SIG-M5 treated with dmso at 0.1 percent for 504 hours (cell line): ENCODE measurements around the gene SCAMP3.
"Not testable (repeated sequence)": the region's sequence is repeated elsewhere in the genome, so short reads cannot be mapped to it uniquely, and the experiment has no call there.

Experiments
- DNase-seq: peaks from one replicate; lab custom pipeline; 2025; ENCODE audit not compliant: unreplicated experiment; lab: John Stamatoyannopoulos, UW

Gene SCAMP3

DNA sequence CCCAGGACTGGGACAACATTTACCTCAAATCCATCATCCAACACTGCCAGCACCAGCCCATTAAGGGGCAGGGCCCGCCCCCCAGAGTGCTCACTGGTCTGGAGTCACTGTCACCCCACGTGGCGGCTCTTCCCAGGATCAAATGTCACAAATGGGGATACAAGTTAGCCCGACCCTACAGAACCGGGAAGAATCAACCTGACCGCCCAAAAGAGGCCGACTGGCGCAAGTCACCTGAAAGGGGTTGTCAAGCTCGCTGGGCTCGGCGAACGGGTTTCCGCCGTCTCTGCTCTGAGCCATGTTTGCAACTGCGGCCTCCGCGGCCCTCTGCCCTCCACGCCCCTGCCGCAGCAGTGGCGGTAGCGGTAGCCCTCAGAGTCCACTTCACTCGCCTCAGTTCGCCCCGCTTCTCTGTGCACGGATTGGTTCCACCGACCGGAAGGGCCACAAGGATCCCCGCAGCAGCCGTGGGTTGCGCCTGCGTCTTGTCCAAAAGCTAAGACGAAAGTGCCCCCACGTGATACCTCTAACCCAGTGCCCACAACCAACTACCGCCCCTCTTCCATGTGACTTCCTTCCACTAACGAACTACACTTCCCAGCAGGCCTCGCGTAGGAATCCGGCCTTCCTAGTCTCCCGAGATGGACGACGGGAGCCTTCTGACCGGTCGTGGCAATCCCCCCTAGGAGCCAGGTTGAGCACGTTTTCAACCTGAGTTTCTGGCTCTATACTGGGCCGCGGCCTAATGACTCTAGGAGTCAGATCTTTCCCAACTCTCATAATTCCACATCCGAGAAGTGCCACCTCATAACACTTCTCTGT lies at the start of gene SCAMP3:
TSS of gene SCAMP3 (minus strand) at position 509 of the 822 bp plus-strand sequence. CDS start at position 300, 209 bp downstream.
- peak; percentile 100 for DNase-seq

DNA sequence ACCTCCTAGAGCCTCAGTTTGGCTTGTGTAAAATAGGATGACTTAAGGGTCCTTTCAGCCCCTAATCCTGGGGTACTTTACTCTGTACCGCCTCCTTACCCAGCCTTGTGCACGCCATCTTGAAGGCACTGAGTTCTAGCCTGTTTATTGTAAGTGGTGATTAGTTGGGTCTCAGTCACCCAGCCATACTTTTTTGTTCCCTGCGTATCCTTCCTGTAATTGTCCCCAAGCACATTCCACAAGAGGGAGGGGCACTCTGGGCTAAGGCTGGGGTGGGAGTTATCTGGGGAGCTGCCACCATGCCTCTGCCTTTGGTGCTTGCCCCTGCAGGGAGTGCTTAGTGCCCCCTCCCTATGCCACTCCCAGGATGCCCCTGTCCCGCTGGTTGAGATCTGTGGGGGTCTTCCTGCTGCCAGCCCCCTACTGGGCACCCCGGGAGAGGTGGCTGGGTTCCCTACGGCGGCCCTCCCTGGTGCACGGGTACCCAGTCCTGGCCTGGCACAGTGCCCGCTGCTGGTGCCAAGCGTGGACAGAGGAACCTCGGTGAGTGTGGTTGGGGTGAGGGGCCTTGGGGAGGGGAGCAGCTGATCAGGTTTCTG lies 47.4 kb upstream of the SCAMP3 start:
- DNase-seq: peak; percentile 40

DNA sequence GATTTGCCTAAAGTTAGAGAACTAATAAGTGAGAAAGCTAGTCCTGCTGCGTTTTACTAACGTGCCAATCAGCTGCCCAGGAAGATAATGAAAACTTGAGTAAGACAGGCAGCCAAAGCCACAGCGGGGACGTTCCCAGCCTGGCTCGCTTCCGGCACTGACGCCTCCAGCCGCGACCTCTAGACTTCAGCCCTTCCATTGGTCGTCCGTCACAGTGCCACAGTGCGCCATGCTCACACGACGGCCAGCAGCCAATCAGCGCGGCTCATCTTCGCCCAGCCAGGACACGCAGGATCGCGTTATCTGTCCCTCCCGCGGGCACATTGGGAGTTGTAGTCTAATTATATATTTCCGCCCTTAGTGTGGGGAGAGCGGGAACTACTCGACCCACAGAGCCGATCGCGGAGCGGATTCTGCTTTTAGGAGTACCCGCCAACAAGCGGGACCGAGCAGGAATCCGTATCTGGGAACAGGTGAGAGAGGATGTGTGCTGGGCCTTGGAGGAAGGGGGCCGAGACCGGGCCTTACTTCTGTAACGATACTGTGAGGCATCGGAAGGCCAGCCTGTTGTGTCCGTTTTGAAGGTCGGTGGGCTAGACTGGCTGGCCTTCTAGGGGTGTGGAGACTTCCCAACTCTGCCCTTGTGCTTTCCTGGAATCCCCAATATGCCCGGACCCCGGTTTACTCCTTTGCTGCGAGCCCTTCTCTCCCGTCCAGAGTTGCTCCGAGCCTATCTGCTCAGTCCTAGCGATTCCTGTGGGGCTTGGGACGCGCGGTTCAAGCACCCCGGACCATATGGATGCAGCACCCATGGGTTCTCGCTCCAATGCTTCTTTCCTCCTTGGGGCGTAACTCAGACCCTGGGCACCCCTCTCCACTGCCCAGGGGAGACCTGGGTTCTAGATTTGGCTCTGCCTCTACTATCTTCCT lies 46.6 kb upstream of the SCAMP3 start, which contains the start of gene FDPS:
TSS of gene FDPS (plus strand) at position 374 of the 930 bp plus-strand sequence. CDS start 924 bp downstream, outside the sequence.
- peak; percentile 100 for DNase-seq

DNA sequence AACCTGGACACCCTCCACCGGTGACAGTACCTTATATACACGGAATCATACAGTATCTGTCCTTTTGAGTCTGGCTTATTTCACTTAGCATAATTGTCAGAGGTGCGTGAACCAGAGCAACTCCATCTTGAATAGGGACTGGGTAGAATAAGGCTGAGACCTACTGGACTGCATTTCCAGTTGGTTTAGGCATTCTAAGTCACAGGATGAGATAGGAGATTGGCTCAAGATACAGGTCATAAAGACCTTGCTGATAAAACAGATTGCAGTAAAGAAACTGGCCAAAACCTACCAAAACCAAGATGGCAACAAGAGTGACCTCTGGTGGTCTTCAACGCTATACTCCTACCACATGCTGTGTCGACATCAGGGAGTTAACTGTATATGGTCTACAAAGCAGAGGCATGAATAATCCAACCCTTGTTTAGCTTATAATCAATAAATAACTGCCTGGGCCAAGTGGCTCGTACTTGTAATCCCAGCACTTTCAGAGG lies 45.1 kb upstream of the SCAMP3 start:
- DNase-seq: peak; percentile 63

DNA sequence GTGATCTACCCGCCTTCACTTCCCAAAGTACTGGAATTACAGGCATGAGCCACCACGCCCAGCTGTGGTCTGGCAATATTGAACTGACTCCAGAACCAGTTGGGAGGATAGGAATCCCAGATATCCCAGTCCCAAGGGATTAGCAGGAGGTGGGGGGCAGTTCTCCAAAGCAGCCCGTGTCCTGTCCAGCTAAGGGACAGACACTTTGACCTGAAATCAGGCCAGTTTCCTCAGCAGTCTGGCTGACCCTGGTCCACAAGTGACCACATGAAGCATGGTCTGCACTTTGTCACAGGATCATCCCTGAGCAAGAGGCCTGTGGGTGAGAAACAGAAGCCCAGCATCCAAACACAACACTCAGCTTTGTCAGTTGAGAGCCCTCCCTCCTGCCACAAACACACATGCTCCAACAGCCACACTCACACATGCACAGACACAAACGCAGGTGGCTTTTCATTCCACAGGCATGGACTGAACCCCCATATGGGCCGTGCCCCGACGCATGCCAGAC lies 43.8 kb upstream of the SCAMP3 start:
- no peak for DNase-seq

DNA sequence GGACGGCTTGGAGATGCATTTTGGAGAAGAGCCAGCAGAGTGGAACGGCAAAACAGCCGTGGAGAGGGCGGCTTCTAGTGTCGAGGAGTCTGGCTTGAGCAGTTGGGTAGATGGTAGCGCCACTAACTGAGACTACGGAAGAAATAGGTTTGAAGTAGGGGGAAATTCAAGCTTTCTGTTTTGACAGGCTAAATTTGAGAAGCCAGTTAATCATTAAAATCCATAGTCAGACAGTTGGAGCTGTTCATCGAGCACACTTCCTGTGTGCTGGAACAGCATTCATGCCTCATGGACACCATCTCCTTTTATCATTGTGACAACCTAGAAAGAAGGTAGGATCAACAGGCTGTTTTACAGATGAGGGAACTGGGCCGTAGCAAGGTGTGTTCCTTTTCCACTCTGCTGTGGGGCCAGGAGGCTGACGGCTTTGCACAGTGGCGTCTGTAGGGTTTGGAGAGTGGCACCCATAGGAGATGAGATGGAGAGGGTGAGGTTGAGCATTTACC lies 42.5 kb upstream of the SCAMP3 start:
- no peak for DNase-seq

DNA sequence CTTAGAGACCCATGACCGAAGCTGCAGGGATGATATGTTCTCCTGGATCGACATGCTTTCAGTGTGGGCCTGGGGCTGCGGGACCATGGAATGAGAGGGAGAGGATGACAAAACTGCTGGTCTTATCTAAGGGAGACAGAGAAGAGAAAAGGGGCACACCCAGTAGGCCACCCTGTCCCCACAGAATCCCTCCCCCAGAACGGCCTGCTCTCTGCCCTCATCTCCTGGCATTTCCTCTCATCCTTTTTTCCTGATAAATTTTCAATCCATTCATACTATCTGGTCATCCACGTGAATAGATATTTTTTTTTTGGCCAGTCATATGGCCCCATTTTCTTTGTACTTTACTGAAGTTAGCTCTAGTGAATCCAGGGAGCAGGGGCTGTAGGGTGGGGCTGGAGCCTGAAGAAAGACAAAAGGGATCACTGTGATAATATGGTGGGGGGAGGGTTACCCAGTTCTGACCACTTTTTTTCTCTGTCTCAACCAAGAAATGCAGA lies 39.2 kb upstream of the SCAMP3 start, which contains the start of gene PKLR:
TSS of gene PKLR (minus strand) at position 97 of the 500 bp plus-strand sequence. CDS start at position 54, 43 bp downstream.
- DNase-seq: no peak

DNA sequence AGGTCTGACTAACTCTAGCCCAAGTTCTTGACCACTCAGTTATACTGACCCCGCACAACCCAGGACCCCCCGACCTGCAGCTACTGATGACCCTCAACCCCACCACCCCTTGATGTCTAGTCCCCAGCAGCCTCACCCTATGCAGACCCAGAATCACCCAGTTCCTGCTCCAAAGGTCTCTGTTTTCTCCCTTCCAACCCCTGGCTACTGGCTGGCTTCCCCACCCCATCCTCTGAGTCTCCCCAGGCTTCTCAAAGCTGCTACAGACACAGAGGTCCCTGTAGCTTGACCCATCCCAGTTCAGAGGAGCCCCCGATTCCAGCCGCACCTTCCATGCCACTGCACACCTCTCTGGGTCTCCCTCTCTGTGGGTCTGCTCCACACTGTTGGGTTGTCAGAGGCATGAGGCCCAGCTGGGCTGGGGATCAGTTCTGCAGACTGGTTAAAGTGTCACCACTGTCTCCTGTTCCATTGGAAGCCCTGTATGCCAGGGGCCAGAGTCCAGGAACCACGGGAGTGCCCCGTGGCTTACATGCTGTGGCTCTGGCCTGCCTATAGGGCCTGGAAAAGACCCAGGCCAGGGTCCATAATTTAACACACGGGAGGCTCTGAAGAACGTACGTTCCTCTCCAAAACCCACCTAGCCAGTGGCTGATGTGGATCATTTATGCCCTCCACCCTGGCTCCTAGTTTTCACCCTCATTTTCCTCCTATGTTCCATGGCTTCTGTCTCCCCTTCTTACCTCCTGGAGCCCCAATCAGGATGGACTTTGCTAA lies 38.6 kb upstream of the SCAMP3 start:
- DNase-seq: no peak

DNA sequence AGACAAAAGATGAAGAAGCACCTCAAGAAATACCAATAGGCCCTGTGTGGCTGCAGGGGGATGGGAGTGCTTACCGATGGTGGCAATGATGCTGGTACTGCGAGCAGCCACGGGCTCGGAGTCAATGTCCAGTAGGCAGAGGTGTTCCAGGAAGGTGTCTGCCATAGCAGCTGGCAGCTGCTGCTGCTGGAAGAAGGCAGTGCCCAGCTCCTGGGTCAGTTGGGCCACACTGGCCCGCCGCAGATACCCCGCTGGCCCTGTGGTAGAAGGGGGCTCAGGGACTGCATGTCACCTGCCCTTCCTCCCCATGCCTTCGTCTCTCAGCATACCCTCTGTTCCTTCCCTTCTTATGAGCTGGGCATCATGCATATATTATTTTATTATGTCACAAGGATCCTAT lies 37.9 kb upstream of the SCAMP3 start:
- no peak for DNase-seq

DNA sequence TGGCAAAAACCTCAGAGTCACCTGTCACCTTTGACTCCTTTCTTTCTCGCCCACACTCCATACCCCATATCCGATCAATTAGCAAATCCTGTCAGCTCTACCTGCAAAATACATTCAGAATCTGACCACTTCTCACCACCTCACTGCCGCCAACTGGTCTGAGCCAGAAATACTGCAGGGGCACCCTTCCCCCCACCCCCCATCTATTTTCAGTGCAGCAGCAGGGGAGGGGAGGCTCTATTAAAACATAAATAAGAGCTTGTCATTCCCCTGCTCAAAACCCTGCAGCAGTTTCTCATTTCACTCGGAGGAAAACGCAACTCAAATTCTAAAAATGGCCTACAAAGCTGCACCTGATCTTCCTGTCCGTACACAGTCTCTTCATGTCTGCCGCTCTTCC lies 35.2 kb upstream of the SCAMP3 start:
- no peak for DNase-seq

DNA sequence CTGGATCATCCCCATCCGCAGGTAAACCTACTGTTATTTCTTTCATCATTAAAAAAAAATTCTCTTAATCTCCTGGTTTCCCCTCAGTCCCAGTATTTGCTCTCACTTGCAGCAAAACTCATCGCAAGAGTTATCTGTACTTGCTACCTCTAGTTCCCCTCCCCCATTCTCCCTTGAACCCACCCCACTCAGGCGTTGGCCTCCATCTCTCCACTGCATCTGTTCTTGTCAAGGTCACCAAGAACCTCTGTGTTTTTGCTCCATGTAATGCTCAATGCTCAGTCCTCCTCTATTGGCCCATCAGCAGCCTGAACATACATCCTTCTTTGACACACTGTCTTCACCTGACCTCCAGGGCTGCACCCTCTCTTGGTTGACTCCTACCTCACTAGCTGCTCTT lies 34.5 kb upstream of the SCAMP3 start:
- DNase-seq: no peak

DNA sequence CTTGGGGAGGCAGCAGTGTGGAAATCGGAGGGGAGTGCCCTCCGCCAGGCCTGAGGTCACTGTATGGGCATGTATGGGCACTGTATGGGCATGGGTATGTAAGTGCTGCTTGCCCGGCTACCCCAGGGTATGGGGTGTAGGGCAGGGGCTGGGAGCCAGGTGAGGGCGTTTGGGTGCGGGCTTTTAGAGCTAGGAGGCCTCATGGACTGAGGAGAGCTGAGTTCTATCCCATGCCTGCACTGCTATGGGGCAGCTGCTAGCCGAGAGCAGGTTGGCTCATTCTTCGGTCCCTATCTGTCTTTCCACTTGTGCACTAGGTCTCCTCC lies 33.7 kb upstream of the SCAMP3 start:
- no peak for DNase-seq

DNA sequence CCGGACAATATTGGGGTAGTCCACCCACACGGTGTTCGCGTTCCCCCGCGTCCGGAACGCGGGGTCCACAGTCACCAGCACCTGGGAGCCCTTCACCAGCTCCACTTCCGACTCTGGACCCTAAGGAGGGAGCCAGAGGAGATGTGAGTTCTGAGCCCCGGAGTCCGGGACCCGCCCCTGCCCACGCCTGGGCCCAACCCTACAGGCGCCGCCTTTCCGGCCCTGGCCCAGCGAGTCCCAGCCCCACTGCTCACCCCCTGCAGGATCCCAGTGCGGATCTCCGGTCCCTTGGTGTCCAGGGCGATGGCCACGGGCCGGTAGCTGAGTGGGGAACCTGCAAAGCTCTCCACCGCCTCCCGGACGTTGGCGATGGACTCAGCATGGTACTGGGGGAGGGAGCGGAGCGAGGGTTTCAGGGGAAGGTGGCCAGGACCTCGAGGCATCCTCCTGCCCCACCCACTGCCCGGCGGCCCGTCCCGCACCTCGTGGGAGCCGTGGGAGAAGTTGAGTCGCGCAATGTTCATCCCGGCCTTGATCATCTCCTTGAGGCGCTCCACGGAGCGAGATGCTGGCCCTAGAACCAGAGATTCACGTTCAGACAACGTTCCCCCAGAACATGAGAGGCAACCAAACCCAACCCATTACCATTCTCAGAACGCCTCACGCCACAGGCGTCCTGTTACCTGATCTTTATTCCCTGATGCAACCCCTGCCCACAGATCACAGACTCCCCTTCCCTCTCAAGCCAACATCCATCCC lies 33.2 kb upstream of the SCAMP3 start:
- no peak for DNase-seq

DNA sequence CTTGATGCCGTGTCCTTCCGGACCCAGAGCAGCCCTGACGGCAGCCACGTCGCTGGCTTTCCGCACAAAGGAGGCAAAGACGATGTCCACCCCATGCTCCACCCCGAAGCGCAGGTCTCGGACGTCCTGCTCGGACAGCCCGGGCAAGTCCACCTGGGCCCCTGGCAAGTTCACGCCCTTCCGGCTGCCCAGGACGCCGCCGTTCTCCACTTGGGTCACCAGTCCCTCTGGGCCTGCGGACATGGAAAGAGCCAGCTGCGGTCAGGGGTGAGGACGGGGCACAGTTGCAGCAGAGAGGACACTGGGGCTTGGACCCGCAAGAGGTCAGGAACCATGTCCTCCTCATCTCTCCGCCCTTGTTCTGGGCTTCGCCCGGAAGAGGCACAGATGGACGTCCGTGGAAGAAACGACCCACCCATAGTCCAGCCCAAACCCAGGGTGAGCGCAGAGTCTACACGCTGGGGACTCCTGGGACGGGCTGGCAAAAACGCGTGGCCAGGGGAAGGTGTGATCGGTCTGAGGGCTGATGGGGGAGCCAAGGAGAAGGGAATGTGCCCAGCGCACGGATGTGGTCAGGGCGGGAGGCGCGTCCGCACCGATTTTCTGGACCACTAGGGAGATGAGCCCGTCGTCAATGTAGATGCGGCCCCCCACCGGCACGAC lies 32.5 kb upstream of the SCAMP3 start:
- no peak for DNase-seq

DNA sequence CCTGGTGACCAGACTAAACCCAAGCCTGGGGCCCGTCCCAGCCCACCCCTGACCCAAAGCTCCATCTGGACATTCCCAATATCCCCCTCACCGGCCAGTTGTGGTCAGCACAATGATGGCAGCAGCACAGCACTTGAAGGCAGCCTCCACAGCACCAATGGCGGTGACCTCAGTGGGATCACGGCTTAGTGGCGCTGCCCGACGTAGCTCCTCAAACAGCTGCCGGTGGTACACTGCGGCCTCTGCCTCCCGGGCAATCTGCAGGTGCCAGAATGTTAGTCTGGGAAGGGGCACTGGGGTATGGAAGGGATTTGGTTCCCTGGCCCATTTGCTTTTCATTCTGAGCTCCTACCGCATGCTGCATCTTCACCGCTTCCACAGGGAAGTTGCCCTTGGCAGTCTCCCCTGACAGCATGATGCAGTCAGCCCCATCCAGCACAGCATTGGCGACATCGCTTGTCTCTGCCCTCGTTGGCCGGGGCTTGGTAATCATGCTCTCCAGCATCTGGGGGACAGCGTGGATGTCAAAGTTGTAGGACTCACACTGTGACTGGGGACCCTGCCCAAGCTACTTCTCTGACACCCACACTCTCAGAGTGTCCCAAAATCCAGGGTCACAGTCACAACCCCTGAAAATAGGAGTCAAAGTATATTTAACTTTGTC lies 31.1 kb upstream of the SCAMP3 start:
- no peak for DNase-seq

DNA sequence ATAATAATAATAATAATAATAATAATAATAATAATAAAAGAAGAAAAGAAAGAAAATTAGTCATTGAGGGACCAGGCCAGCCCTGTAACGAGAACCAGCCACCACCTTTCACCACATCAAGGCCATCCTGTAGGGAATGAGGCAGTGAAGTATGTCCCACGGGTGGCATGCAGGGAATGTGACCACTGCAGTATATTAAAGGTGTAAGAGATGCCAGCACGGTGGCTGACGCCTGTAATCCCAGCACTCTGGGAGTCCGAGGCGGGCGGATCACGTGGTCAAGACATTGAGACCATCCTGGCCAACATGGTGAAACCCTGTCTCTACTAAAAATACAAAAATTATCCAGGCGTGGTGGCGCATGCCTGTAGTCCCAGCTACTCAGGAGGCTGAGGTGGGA lies 28.8 kb upstream of the SCAMP3 start:
- not testable (repeated sequence) for DNase-seq

DNA sequence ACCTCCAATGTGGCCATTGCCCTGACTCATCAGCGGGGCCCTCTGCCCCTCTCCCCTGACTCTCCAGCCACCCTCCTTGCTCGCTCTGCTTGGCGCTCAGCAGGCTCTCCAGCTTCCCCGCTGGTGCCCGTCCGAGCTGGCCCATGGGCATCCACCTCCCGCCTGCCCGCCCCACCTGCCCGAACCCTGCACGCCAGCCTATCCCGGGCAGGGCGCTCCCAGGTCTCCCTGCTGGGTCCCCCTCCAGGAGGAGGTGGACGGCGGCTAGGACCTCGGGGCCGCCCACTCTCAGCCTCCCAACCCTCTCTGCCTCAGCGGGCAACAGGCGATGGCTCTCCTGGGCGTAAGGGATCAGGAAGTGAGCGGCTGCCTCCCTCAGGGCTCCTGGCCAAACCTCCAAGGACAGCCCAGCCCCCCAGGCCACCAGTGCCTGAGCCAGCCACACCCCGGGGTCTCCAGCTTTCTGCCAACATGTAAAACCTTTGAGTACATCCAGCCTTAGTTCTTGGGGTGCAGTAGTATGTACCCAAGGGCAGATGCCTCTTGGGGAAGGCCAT lies 25.9 kb upstream of the SCAMP3 start:
- DNase-seq: no peak

DNA sequence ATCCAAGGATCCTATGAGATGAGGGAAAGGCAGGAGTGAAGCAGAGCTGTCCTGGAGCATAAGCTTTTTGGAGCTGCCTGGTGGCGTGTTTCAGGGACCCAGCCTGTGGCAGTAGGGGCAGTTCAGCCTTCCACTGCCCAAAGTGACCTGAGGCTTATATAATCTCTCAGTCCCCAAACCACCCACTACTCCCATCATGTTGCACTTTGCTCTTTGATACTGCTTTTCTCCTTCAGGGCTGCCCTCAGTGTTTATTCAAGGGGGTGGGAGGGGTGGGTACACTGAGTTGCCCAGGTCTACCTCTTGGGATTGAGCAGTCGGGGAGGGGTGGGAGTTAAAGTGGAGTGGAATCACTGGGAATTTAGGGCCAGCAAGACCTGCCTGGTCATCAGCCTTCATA lies 24.4 kb upstream of the SCAMP3 start:
- DNase-seq: no peak
